HL-60 (cell line): ENCODE results near the gene CLEC2D.

Experiments
- TF ChIP-seq, protein P1 (sequence below): IDR thresholded peaks from 2 replicates; pipeline ENCODE4 v1.6.1; 2012; ENCODE audit warnings: low read depth; ENCODE audit not compliant: insufficient replicate concordance
- TF ChIP-seq, protein P2 (sequence below): IDR thresholded peaks from one replicate; pipeline ENCODE4 v1.5.1; 2011; ENCODE audit warnings: low read length, control low read depth, inconsistent platforms; ENCODE audit not compliant: insufficient read depth

- TF ChIP-seq, protein P1, sequence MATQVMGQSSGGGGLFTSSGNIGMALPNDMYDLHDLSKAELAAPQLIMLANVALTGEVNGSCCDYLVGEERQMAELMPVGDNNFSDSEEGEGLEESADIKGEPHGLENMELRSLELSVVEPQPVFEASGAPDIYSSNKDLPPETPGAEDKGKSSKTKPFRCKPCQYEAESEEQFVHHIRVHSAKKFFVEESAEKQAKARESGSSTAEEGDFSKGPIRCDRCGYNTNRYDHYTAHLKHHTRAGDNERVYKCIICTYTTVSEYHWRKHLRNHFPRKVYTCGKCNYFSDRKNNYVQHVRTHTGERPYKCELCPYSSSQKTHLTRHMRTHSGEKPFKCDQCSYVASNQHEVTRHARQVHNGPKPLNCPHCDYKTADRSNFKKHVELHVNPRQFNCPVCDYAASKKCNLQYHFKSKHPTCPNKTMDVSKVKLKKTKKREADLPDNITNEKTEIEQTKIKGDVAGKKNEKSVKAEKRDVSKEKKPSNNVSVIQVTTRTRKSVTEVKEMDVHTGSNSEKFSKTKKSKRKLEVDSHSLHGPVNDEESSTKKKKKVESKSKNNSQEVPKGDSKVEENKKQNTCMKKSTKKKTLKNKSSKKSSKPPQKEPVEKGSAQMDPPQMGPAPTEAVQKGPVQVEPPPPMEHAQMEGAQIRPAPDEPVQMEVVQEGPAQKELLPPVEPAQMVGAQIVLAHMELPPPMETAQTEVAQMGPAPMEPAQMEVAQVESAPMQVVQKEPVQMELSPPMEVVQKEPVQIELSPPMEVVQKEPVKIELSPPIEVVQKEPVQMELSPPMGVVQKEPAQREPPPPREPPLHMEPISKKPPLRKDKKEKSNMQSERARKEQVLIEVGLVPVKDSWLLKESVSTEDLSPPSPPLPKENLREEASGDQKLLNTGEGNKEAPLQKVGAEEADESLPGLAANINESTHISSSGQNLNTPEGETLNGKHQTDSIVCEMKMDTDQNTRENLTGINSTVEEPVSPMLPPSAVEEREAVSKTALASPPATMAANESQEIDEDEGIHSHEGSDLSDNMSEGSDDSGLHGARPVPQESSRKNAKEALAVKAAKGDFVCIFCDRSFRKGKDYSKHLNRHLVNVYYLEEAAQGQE: no peak
- TF ChIP-seq, protein P2, sequence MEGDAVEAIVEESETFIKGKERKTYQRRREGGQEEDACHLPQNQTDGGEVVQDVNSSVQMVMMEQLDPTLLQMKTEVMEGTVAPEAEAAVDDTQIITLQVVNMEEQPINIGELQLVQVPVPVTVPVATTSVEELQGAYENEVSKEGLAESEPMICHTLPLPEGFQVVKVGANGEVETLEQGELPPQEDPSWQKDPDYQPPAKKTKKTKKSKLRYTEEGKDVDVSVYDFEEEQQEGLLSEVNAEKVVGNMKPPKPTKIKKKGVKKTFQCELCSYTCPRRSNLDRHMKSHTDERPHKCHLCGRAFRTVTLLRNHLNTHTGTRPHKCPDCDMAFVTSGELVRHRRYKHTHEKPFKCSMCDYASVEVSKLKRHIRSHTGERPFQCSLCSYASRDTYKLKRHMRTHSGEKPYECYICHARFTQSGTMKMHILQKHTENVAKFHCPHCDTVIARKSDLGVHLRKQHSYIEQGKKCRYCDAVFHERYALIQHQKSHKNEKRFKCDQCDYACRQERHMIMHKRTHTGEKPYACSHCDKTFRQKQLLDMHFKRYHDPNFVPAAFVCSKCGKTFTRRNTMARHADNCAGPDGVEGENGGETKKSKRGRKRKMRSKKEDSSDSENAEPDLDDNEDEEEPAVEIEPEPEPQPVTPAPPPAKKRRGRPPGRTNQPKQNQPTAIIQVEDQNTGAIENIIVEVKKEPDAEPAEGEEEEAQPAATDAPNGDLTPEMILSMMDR: no peak
Observed at GRCh38 chr12:9661720-9662119, 7.8 kb upstream of the CLEC2D start.
